Stomach (tissue), 4 donors: ENCODE data around the gene CHST1.

ENCODE experiments used
- CTCF ChIP-seq, 7 experiments: fragments of 450-650 bp in 4 of 7; fragments of 200-600 bp in 3 of 7; sonication (generic) in 3 of 7; IDR thresholded peaks; one replicate each; pipeline ENCODE4 v1.5.1; 2016 to 2019; ENCODE audit warnings: antibody characterized with exemption in 7 of 7, control low read depth in 2 of 7, mild to moderate bottlenecking in 1 of 7
- EP300 ChIP-seq: sonication (generic); formaldehyde crosslinking; IDR thresholded peaks from one replicate; pipeline ENCODE4 v1.6.1; 2017; ENCODE audit warnings: antibody characterized with exemption
- POLR2A ChIP-seq, 4 donors: fragments of 450-650 bp; IDR thresholded peaks; one replicate each; pipeline ENCODE4 v1.6.1; 2016; ENCODE audit warnings: antibody characterized with exemption in 4 of 4, control low read depth in 2 of 4, mild to moderate bottlenecking in 1 of 4, moderate library complexity in 1 of 4
- POLR2AphosphoS5 ChIP-seq, 3 donors: sonication (generic); formaldehyde crosslinking; IDR thresholded peaks; one replicate each; pipeline ENCODE4 v1.6.1; 2016; ENCODE audit warnings: antibody characterized with exemption in 3 of 3

GRCh38 chr11:45624095-45624494 is 41.3 kb downstream of the CHST1 start:
- TF ChIP-seq EP300 (no peak), CTCF (IDR thresholded peaks at IDR 0.05) (no peak), POLR2A (IDR thresholded peaks at IDR 0.05) (no peak), POLR2AphosphoS5 (IDR thresholded peaks at IDR 0.05) (no peak)
